ENCODE data around the gene LRTM1.

DNA sequence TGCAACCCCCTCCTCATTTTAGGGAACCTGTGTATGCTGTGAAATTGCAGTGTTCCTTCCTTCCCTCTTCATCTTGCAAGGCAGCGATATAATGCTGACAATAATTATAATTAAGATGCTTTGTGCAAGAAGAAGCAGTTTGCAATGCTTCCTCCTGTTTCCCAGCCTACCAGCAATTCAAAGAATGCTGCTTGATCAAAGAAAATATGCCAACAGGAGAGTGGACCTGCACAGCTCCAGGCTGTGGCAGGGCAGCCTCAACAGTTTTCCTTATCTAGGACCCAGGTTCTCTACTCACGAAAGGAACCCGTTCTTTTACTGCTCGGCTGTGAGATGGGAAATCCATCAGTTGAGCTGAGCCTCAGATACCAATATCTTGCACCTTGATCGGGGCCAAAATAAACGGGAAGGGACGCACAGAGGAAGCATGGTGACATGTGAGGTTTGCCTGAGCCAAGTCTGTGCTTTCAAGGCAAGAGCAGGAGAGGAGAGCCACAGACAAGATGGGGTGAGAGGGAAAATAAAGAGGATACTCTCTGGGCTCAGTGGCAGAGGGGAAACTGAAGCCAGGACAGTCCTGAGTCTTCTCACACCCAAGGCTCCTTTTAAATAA, 22.6 kb upstream of the LRTM1 start:
- TF ChIP-seq, protein P1, sequence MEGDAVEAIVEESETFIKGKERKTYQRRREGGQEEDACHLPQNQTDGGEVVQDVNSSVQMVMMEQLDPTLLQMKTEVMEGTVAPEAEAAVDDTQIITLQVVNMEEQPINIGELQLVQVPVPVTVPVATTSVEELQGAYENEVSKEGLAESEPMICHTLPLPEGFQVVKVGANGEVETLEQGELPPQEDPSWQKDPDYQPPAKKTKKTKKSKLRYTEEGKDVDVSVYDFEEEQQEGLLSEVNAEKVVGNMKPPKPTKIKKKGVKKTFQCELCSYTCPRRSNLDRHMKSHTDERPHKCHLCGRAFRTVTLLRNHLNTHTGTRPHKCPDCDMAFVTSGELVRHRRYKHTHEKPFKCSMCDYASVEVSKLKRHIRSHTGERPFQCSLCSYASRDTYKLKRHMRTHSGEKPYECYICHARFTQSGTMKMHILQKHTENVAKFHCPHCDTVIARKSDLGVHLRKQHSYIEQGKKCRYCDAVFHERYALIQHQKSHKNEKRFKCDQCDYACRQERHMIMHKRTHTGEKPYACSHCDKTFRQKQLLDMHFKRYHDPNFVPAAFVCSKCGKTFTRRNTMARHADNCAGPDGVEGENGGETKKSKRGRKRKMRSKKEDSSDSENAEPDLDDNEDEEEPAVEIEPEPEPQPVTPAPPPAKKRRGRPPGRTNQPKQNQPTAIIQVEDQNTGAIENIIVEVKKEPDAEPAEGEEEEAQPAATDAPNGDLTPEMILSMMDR (IDR thresholded peaks at IDR 0.05; ENCODE audit: low read length): no peak
- no peak for TF ChIP-seq EZH2 (IDR thresholded peaks at IDR 0.05; ENCODE audit: borderline replicate concordance, low read length)
